SK-N-SH (cell line): ENCODE results near the gene ACOT8. TPM values are rescaled to one million over a fixed set of nuclear protein-coding genes. Genes with fewer than 3 reads are reported as not detected.

Experiments used
- CTCF ChIA-PET: fragments of 300-600, 350-600 bp; formaldehyde crosslinking; extraction: SDS; loops from one replicate; lab custom pipeline; 2021; lab: Yijun Ruan, JAX
- POLR2A ChIA-PET: fragments of 350-600 bp; sonication (Branson Sonifier 250); formaldehyde crosslinking; extraction: SDS; loops from one replicate; lab custom pipeline; 2020; ENCODE audit warnings: antibody characterized with exemption, inconsistent platforms; lab: Yijun Ruan, JAX
- DNase-seq: peaks from one replicate; pipeline ENCODE4 v3.0.0; 2012
- H2AFZ ChIP-seq: fragments of 200-600 bp; sonication (generic); 2 replicates; pipeline ENCODE4 v1.8.1; 2016; ENCODE audit warnings: antibody characterized with exemption, mild to moderate bottlenecking, low read depth
- H3F3A ChIP-seq: fragments of 200-600 bp; sonication (generic); replicated peaks from 2 replicates; pipeline ENCODE3; 2016; ENCODE audit warnings: antibody characterized with exemption, mild to moderate bottlenecking; ENCODE audit not compliant: insufficient read depth
- H3K27ac ChIP-seq, 2 experiments: fragments of 200-500 bp in 1 of 2; fragments of 200-600 bp in 1 of 2; sonication (Bioruptor generic) in 1 of 2; sonication (generic), shearing (Covaris generic) in 1 of 2; 2 replicates each; pipeline versions ENCODE4 v1.5.1 to v1.6.1; 2014 to 2016; ENCODE audit warnings: low read depth in 2 of 2, inconsistent platforms in 1 of 2, low read length in 1 of 2, mild to moderate bottlenecking in 1 of 2, mixed read lengths in 1 of 2
- H3K27me3 ChIP-seq: fragments of 200-600 bp; sonication (generic), shearing (Covaris generic); 2 replicates; pipeline ENCODE4 v1.6.1; 2016; ENCODE audit warnings: mixed run types; ENCODE audit not compliant: insufficient read depth
- H3K36me3 ChIP-seq, 2 experiments: fragments of 200-500 bp in 1 of 2; fragments of 200-600 bp in 1 of 2; sonication (Bioruptor generic) in 1 of 2; sonication (generic) in 1 of 2; replicated peaks in 1 of 2; 2 replicates each; pipeline versions ENCODE3 to v1.5.1; 2014 to 2016; ENCODE audit warnings: low read length in 1 of 2, mild to moderate bottlenecking in 1 of 2; ENCODE audit not compliant: insufficient read depth in 2 of 2, control insufficient read depth in 1 of 2
- H3K4me1 ChIP-seq, 2 experiments: fragments of 200-500 bp in 1 of 2; fragments of 200-600 bp in 1 of 2; sonication (Bioruptor generic) in 1 of 2; sonication (generic), shearing (Covaris generic) in 1 of 2; 2 replicates each; pipeline versions ENCODE4 v1.5.1 to v1.6.1; 2014 to 2016; ENCODE audit warnings: low read depth in 1 of 2, low read length in 1 of 2, mixed run types in 1 of 2; ENCODE audit not compliant: insufficient read depth in 2 of 2, control insufficient read depth in 1 of 2
- H3K4me2 ChIP-seq: fragments of 200-600 bp; sonication (generic), shearing (Covaris generic); 2 replicates; pipeline ENCODE4 v1.6.1; 2017; ENCODE audit warnings: mixed run types
- H3K4me3 ChIP-seq, 2 experiments: fragments of 200-500 bp in 1 of 2; fragments of 200-600 bp in 1 of 2; sonication (Bioruptor generic) in 1 of 2; sonication (generic), shearing (Covaris generic) in 1 of 2; 2 replicates each; pipeline versions ENCODE4 v1.5.1 to v1.8.1; 2014 to 2016; ENCODE audit warnings: low read depth in 2 of 2, inconsistent platforms in 1 of 2, low read length in 1 of 2, mild to moderate bottlenecking in 1 of 2, mixed read lengths in 1 of 2, moderate library complexity in 1 of 2
- H3K79me2 ChIP-seq: fragments of 200-600 bp; sonication (generic); 2 replicates; pipeline ENCODE4 v1.8.1; 2017; ENCODE audit warnings: mild to moderate bottlenecking; ENCODE audit not compliant: insufficient read depth
- H3K9ac ChIP-seq: fragments of 200-600 bp; sonication (generic); 2 replicates; pipeline ENCODE4 v1.6.1; 2017; ENCODE audit warnings: mixed run types
- H3K9me2 ChIP-seq: fragments of 200-600 bp; sonication (generic); 2 replicates; pipeline ENCODE4 v1.6.1; 2017; ENCODE audit warnings: mixed run types
- H3K9me3 ChIP-seq: fragments of 200-600 bp; sonication (generic); 2 replicates; pipeline ENCODE4 v1.6.1; 2017; ENCODE audit warnings: mixed run types, mild to moderate bottlenecking, moderate library complexity
- H4K20me1 ChIP-seq: fragments of 200-600 bp; sonication (generic); 2 replicates; pipeline ENCODE4 v1.6.1; 2017; ENCODE audit warnings: mild to moderate bottlenecking, mixed run types; ENCODE audit not compliant: insufficient read depth
- CHD2 ChIP-seq: fragments of 150-350 bp; IDR thresholded peaks from 2 replicates; pipeline ENCODE4 v1.6.1; 2018; ENCODE audit warnings: low read length; ENCODE audit not compliant: partially characterized antibody
- EZH2phosphoT487 ChIP-seq: fragments of 200-600 bp; sonication (generic); IDR thresholded peaks from 2 replicates; pipeline ENCODE4 v1.6.1; 2017; ENCODE audit warnings: low read depth, mixed run types, mild to moderate bottlenecking, antibody characterized with exemption, moderate library complexity, borderline replicate concordance
- FOSL2 ChIP-seq: IDR thresholded peaks from 2 replicates; pipeline ENCODE4 v1.4.0; 2012; ENCODE audit warnings: low read depth, mild to moderate bottlenecking, moderate library complexity, borderline replicate concordance
- FOXJ3 ChIP-seq: sonication (generic); formaldehyde crosslinking; IDR thresholded peaks from 2 replicates; pipeline ENCODE4 v1.5.1; 2020; ENCODE audit warnings: mild to moderate bottlenecking, missing genetic modification reagents
- FOXM1 ChIP-seq: IDR thresholded peaks from 2 replicates; pipeline ENCODE4 v1.4.0; 2012; ENCODE audit warnings: low read depth, mild to moderate bottlenecking
- GATA2 ChIP-seq: sonication (generic); formaldehyde crosslinking; IDR thresholded peaks from 2 replicates; pipeline ENCODE4 v1.5.0; 2020; ENCODE audit warnings: mild to moderate bottlenecking, missing genetic modification reagents
- IRF3 ChIP-seq: fragments of 150-350 bp; IDR thresholded peaks from 2 replicates; pipeline ENCODE4 v1.6.1; 2016; ENCODE audit warnings: mild to moderate bottlenecking, low read depth, low read length
- MEF2A ChIP-seq: IDR thresholded peaks from 2 replicates; pipeline ENCODE4 v1.4.0; 2012; ENCODE audit warnings: low read depth, borderline replicate concordance
- MXI1 ChIP-seq: IDR thresholded peaks from 2 replicates; pipeline ENCODE4 v1.6.1; 2012; ENCODE audit warnings: mild to moderate bottlenecking, low read depth, low read length, improper control_type of control experiment
- NRF1 ChIP-seq: IDR thresholded peaks from 2 replicates; pipeline ENCODE4 v1.6.1; 2012; ENCODE audit warnings: low read depth, mild to moderate bottlenecking, low read length
- RCOR1 ChIP-seq: fragments of 150-350 bp; IDR thresholded peaks from 2 replicates; pipeline ENCODE4 v1.6.1; 2017; ENCODE audit warnings: antibody characterized with exemption, low read length
- RXRA ChIP-seq: IDR thresholded peaks from 2 replicates; pipeline ENCODE4 v1.4.0; 2012; ENCODE audit warnings: low read depth, mild to moderate bottlenecking, borderline replicate concordance
- SIN3A ChIP-seq: IDR thresholded peaks from 2 replicates; pipeline ENCODE4 v1.6.1; 2012; ENCODE audit warnings: low read depth, mild to moderate bottlenecking, low read length, moderate library complexity, borderline replicate concordance
- YY1 ChIP-seq: IDR thresholded peaks from 2 replicates; pipeline ENCODE4 v1.4.0; 2012; ENCODE audit warnings: low read depth, mild to moderate bottlenecking
- WGBS: methylation state at CpG from one replicate; pipeline ENCODE4 v1.1.6; 2017; ENCODE audit warnings: low lambda C conversion rate; 5-methylcytosine and 5-hydroxymethylcytosine counted together
- polyA plus RNA-seq, 3 experiments: library from polyadenylated mRNA; depleted of rRNA; stranded (reverse); fragments of >200 nt; gene quantifications; 2 replicates each; pipeline ENCODE4 v1.2.3, GENCODE V29; 2012
- TF ChIP-seq, protein P1 (sequence below): fragments of 200-600 bp; sonication (generic); IDR thresholded peaks from 2 replicates; pipeline ENCODE4 v1.6.1; 2017; ENCODE audit warnings: antibody characterized with exemption, mild to moderate bottlenecking, moderate library complexity
- TF ChIP-seq, protein P2 (sequence below): fragments of 150-350 bp; IDR thresholded peaks from 2 replicates; pipeline ENCODE4 v1.6.1; 2017; ENCODE audit warnings: antibody characterized with exemption, low read length, low read depth, borderline replicate concordance

The ACOT8 gene
- polyA plus RNA-seq, 1 of the 3 experiments (the other 2 are of a cell fraction): 48.4 TPM

- TF ChIP-seq, protein P1, sequence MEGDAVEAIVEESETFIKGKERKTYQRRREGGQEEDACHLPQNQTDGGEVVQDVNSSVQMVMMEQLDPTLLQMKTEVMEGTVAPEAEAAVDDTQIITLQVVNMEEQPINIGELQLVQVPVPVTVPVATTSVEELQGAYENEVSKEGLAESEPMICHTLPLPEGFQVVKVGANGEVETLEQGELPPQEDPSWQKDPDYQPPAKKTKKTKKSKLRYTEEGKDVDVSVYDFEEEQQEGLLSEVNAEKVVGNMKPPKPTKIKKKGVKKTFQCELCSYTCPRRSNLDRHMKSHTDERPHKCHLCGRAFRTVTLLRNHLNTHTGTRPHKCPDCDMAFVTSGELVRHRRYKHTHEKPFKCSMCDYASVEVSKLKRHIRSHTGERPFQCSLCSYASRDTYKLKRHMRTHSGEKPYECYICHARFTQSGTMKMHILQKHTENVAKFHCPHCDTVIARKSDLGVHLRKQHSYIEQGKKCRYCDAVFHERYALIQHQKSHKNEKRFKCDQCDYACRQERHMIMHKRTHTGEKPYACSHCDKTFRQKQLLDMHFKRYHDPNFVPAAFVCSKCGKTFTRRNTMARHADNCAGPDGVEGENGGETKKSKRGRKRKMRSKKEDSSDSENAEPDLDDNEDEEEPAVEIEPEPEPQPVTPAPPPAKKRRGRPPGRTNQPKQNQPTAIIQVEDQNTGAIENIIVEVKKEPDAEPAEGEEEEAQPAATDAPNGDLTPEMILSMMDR: no peak
- TF ChIP-seq GATA2 (CRISPR knock-in tag) (no peak), FOXM1 (no peak), EZH2phosphoT487 (no peak), IRF3 (no peak), RXRA (peak; percentile 90), FOSL2 (peak; percentile 2; the same call in 1 of the 2 replicates)
- TF ChIP-seq, protein P2, sequence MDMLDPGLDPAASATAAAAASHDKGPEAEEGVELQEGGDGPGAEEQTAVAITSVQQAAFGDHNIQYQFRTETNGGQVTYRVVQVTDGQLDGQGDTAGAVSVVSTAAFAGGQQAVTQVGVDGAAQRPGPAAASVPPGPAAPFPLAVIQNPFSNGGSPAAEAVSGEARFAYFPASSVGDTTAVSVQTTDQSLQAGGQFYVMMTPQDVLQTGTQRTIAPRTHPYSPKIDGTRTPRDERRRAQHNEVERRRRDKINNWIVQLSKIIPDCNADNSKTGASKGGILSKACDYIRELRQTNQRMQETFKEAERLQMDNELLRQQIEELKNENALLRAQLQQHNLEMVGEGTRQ: peak; percentile 98
Observed at GRCh38 chr20:45890985-45891983, 34.1 kb upstream of the ACOT8 start, which contains the start of the genes CTSA and NEURL2 (continued).

- Histone ChIP-seq H3K36me3 (peaks cover 5 to 23% of the 10 kb centered on the region in 2 experiments), H2AFZ (peak overlapping the region; percentile 72), H4K20me1 (no peaks in the 10 kb centered on the region), H3K4me1 (peaks cover 0 to 9% of the 10 kb centered on the region in 2 experiments; a peak in 2 of 4 replicates), H3F3A (peaks cover 5% of the 10 kb centered on the region), H3K4me3 (peak overlapping the region; percentile 78 to 90), H3K79me2 (peaks cover 19% of the 10 kb centered on the region; the same call in 1 of the 2 replicates), H3K9me3 (no peaks in the 10 kb centered on the region), H3K9ac (peak overlapping the region; percentile 82), H3K27ac (peak overlapping the region; percentile 58 to 89), H3K4me2 (peak overlapping the region; percentile 94), H3K27me3 (no peaks in the 10 kb centered on the region), H3K9me2 (no peaks in the 10 kb centered on the region)
- peak; percentile 91 for DNase-seq
- CTCF ChIA-PET: interaction anchor here (0.7 to 4.5 kb wide), 33 partner anchors 7 to 97 kb away, joined by 3 to 41 read pairs (median 6); partner anchors contain the start of genes ACOT8, PCIF1, PLTP and ZSWIM1
- WGBS: 40% methylated on average over 9 of the region's 79 CpGs
- POLR2A ChIA-PET: interaction anchor here (0.7 to 2.8 kb wide), 11 partner anchors 9 to 81 kb away, joined by 3 to 26 read pairs (median 5); partner anchors contain the start of genes ACOT8, PCIF1, PLTP and SNX21
- TF ChIP-seq, protein P1: peak; percentile 68
- TF ChIP-seq IRF3: no peak
- TF ChIP-seq MXI1: peak; percentile 94
- TF ChIP-seq NRF1: peak; percentile 41
- TF ChIP-seq RCOR1: peak; percentile 44; the same call in 1 of the 2 replicates
- TF ChIP-seq CHD2: no peak
- peak; percentile 61; the same call in 1 of the 2 replicates for TF ChIP-seq SIN3A
- no peak for TF ChIP-seq YY1
- TF ChIP-seq, protein P2: no peak
- TF ChIP-seq MEF2A: no peak
- TF ChIP-seq FOXJ3 (CRISPR knock-in tag): no peak
- TF ChIP-seq GATA2 (CRISPR knock-in tag): no peak
Observed at GRCh38 chr20:45890077-45890984, 33.1 kb upstream of the ACOT8 start.
